ENCODE results near the gene SPRR2E.

SPRR2E gene

GRCh38 chr1:153049211-153049610 is 45.1 kb downstream of the SPRR2E start:
- no peak for DNase-seq (ENCODE audit: low read depth in 1 of 2, low spot score in 1 of 2)
- TF ChIP-seq JUND (IDR thresholded peaks at IDR 0.05; ENCODE audit: low read depth) = no peak
- in situ Hi-C loops (cut with HindIII; ENCODE audit: low pct_unique_long_range_greater_than_20kb, low sequenced_read_pairs) = no loop called here

Data from T47D (cell line).